ENCODE data around the gene SLCO4A1. TPM values are rescaled to one million over a fixed set of nuclear protein-coding genes. Genes with fewer than 3 reads are reported as not detected.

SLCO4A1 gene, protein sequence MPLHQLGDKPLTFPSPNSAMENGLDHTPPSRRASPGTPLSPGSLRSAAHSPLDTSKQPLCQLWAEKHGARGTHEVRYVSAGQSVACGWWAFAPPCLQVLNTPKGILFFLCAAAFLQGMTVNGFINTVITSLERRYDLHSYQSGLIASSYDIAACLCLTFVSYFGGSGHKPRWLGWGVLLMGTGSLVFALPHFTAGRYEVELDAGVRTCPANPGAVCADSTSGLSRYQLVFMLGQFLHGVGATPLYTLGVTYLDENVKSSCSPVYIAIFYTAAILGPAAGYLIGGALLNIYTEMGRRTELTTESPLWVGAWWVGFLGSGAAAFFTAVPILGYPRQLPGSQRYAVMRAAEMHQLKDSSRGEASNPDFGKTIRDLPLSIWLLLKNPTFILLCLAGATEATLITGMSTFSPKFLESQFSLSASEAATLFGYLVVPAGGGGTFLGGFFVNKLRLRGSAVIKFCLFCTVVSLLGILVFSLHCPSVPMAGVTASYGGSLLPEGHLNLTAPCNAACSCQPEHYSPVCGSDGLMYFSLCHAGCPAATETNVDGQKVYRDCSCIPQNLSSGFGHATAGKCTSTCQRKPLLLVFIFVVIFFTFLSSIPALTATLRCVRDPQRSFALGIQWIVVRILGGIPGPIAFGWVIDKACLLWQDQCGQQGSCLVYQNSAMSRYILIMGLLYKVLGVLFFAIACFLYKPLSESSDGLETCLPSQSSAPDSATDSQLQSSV
- total RNA-seq, result 10 to 100 TPM; 74.7 to 79.2 TPM

DNA sequence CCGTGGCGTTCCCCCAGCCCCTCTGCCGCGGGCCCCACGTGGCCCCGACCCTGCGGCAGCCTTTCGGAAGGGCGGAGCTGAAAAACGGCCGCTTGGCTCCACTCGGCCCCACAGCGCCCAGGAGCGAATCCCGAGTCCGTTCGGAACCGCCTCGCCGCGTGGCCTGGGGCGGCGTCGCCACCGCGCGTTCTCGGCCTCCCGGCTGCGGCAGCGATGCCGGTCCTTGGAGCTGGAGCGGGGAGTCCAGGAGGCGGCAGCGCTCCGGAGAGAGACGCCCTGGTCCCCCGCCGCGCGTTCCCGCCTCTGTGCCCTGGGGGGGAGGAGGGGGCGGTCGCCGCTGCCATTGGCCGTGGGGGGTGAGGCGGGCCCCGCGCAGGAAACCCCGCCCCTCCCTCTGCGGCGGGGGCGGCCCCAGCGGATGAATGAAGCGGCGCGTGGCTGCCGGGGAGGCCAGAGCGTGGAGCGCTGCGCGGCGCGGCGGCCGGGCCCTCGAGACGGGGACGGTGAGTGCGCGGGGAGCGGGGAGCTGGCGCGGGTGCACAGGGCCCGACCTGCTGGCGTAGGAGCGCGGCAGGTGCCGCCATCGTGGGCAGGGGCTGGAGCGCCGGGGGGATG lies at the start of gene SLCO4A1:
Gene SLCO4A1, plus strand, starts transcription at position 453 of the 615 bp plus-strand sequence. CDS start 13,952 bp downstream, outside the sequence.
- peak; percentile 90 for DNase-seq
- H3K4me3 Mint-ChIP-seq, result peak within 1 kb of the TSS; percentile 82
- H3K27ac Mint-ChIP-seq, result peak within 1 kb of the TSS; percentile 81
- H3K27me3 Mint-ChIP-seq, result peaks cover 19% of the 10 kb centered on the region
- H3K4me1 Mint-ChIP-seq, result peaks cover 39% of the 10 kb centered on the region
- peaks cover 18% of the 10 kb centered on the region for H3K36me3 Mint-ChIP-seq
- CTCF ChIA-PET, result interaction anchor here (0.9 to 4.3 kb wide), 9 partner anchors 9 to 166 kb away, joined by 3 to 30 read pairs (median 7); no protein-coding TSS in a partner anchor
- no peaks in the 10 kb centered on the region for H3K9me3 Mint-ChIP-seq (ENCODE audit: low read depth)
- peak; percentile 91 for ATAC-seq

GRCh38 chr20:62592506-62593177 lies 49.7 kb upstream of the SLCO4A1 start:
- DNase-seq (no peak), ATAC-seq (no peak)
- Mint-ChIP-seq H3K9me3 (ENCODE audit: low read depth) (no peaks in the 10 kb centered on the region), H3K27ac (no peak overlapping the region), H3K4me3 (no peak overlapping the region), H3K4me1 (peaks cover 2% of the 10 kb centered on the region), H3K27me3 (peaks cover 26% of the 10 kb centered on the region), H3K36me3 (no peaks in the 10 kb centered on the region)
- CTCF ChIA-PET, result interaction anchor here (1.3 kb wide), 1 partner anchor 25 kb away, joined by 3 read pairs; no protein-coding TSS in a partner anchor

DNA sequence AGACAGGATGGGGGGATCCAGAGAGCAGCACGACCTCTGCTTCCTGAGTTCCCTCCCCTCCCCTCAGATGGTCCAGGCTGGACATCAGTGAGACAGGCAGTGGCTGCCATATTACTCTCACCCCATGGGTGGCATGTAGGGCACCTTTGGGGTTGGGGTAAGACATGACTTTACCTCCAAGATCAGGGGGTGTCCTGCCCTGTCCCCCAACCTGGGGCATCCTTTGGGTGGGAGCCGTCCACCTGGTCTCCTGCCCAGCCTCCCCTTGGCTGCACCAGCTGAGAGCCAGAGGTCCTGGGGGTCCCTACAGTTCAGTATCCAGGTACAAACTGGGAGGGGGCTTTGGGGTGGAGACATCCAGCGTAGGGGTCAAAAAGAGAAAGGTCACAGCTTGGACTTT lies 48.7 kb upstream of the SLCO4A1 start:
- CTCF ChIA-PET, result interaction anchor here (1.3 kb wide), 1 partner anchor 24 kb away, joined by 3 read pairs; no protein-coding TSS in a partner anchor
- Mint-ChIP-seq H3K36me3 (no peaks in the 10 kb centered on the region), H3K27me3 (peaks cover 34% of the 10 kb centered on the region), H3K4me1 (peaks cover 8% of the 10 kb centered on the region), H3K4me3 (no peak overlapping the region), H3K9me3 (ENCODE audit: low read depth) (no peaks in the 10 kb centered on the region), H3K27ac (no peak overlapping the region)
- ATAC-seq, result no peak
- no peak for DNase-seq

DNA sequence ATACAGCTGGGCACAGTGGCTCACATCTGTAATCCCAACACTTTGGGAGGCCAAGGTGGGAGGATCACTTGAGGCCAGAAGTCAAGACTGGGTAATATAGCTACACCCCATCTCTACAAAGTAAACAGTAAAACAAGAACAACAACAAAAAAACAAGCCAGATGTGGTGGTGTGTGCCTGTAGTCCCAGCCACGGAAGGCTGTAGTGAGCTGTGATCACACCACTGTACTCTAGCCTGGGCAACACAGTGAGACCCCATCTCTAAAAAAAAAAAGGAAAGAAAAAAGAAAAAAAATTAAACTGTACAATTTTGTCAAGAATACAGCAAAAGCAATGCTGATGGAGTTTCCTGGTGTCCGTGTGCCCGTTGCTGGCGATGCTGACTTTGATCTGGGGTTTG lies 47.2 kb upstream of the SLCO4A1 start:
- Mint-ChIP-seq H3K4me3 (no peak overlapping the region), H3K27ac (no peak overlapping the region), H3K27me3 (peaks cover 36% of the 10 kb centered on the region), H3K36me3 (no peaks in the 10 kb centered on the region), H3K9me3 (ENCODE audit: low read depth) (no peaks in the 10 kb centered on the region), H3K4me1 (peaks cover 15% of the 10 kb centered on the region)
- no peak for ATAC-seq
- no peak for DNase-seq
- CTCF ChIA-PET, result no interaction called here

DNA sequence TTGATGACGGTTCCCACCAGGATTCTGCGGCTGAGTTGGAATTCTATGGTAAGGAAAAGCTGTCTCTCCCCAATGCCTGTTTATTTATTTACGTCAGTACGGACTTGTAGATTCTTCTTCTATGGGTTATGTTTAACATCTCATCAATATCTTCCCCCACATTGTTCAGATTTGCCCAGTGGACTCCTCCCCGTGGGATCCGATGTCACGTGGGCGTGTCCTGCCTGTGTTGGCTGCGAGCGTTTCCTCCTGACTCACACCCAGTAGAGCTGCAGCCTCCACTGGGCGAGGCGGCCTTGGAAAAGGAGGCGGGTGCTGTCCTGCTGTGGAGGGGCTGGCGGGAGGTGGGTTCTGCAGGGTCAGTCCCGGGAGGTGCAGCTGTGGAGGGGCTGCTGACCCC lies 46.8 kb upstream of the SLCO4A1 start:
- CTCF ChIA-PET, result no interaction called here
- peaks cover 15% of the 10 kb centered on the region for H3K4me1 Mint-ChIP-seq
- no peak overlapping the region for H3K27ac Mint-ChIP-seq
- no peaks in the 10 kb centered on the region for H3K36me3 Mint-ChIP-seq
- no peak overlapping the region for H3K4me3 Mint-ChIP-seq
- DNase-seq (no peak), ATAC-seq (no peak)
- H3K9me3 Mint-ChIP-seq (ENCODE audit: low read depth), result no peaks in the 10 kb centered on the region
- H3K27me3 Mint-ChIP-seq, result peaks cover 39% of the 10 kb centered on the region

GRCh38 chr20:62596486-62596885 lies 45.8 kb upstream of the SLCO4A1 start:
- Mint-ChIP-seq H3K36me3 (peaks cover 2% of the 10 kb centered on the region), H3K9me3 (ENCODE audit: low read depth) (no peaks in the 10 kb centered on the region), H3K4me1 (peaks cover 17% of the 10 kb centered on the region), H3K4me3 (no peak overlapping the region), H3K27me3 (peaks cover 49% of the 10 kb centered on the region), H3K27ac (no peak overlapping the region)
- DNase-seq (no peak), ATAC-seq (no peak)
- CTCF ChIA-PET, result no interaction called here

DNA sequence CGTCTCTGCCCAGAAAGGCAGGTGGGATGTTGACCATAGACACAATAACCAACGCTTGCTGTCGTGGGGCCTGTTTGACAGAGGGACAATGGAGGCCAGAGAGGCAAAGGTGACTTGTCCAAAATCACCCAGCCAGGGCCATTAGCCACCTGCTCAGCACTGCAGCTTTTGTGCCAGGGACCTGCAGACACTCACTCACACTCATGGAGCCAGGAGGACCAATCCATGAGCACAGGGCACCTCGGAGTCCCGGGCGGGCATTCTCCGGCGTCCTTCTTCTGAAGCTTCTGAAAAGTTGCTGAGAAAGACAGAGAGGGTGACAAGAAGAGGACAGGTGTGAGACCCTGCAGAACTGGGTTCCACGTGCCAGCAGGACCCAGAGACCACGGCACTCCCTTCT lies 45.4 kb upstream of the SLCO4A1 start:
- Mint-ChIP-seq H3K36me3 (peaks cover 2% of the 10 kb centered on the region), H3K4me1 (peaks cover 21% of the 10 kb centered on the region), H3K4me3 (no peak overlapping the region), H3K9me3 (ENCODE audit: low read depth) (no peaks in the 10 kb centered on the region), H3K27ac (no peak overlapping the region), H3K27me3 (peaks cover 50% of the 10 kb centered on the region)
- DNase-seq (no peak), ATAC-seq (no peak)
- CTCF ChIA-PET, result interaction anchor here (1.3 to 2.1 kb wide), 2 partner anchors 20 to 211 kb away, joined by 3 to 4 read pairs; no protein-coding TSS in a partner anchor

- CTCF ChIA-PET, result interaction anchor here (1.3 to 2.1 kb wide), 2 partner anchors 19 to 211 kb away, joined by 3 to 4 read pairs; no protein-coding TSS in a partner anchor
- H3K4me1 Mint-ChIP-seq, result peaks cover 28% of the 10 kb centered on the region
- ATAC-seq, result no peak
- no peak overlapping the region for H3K4me3 Mint-ChIP-seq
- H3K36me3 Mint-ChIP-seq, result peaks cover 2% of the 10 kb centered on the region
- H3K9me3 Mint-ChIP-seq (ENCODE audit: low read depth), result no peaks in the 10 kb centered on the region
- H3K27me3 Mint-ChIP-seq, result peaks cover 56% of the 10 kb centered on the region
- no peak overlapping the region for H3K27ac Mint-ChIP-seq
- DNase-seq, result no peak
Measured at GRCh38 chr20:62597416-62598115, 44.7 kb upstream of the SLCO4A1 start.

DNA sequence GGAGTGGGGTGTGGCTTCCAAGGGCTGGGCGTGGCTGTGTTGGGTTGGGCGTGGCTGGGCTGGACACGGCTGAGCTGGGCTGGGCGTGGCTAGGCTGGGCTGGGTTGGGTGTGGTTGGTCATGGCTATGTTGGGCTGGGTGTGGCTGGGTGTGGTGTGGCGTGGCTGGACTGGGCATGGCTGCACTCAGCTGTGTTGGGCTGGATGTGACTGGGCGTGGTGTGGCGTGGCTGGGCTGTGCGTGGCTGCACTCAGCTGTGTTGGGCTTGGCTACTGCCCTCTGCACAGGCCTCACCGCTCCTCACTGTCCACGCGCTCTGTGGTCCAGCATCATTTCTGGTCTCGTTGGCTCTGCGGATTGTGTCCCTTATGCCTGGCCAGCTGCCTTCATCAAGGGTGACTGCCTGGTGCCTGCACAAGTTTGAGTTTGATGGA lies 43.5 kb upstream of the SLCO4A1 start:
- H3K4me1 Mint-ChIP-seq, result peaks cover 39% of the 10 kb centered on the region
- CTCF ChIA-PET, result interaction anchor here (0.9 to 2.1 kb wide), 2 partner anchors 25 to 210 kb away, joined by 3 to 4 read pairs; no protein-coding TSS in a partner anchor

DNA sequence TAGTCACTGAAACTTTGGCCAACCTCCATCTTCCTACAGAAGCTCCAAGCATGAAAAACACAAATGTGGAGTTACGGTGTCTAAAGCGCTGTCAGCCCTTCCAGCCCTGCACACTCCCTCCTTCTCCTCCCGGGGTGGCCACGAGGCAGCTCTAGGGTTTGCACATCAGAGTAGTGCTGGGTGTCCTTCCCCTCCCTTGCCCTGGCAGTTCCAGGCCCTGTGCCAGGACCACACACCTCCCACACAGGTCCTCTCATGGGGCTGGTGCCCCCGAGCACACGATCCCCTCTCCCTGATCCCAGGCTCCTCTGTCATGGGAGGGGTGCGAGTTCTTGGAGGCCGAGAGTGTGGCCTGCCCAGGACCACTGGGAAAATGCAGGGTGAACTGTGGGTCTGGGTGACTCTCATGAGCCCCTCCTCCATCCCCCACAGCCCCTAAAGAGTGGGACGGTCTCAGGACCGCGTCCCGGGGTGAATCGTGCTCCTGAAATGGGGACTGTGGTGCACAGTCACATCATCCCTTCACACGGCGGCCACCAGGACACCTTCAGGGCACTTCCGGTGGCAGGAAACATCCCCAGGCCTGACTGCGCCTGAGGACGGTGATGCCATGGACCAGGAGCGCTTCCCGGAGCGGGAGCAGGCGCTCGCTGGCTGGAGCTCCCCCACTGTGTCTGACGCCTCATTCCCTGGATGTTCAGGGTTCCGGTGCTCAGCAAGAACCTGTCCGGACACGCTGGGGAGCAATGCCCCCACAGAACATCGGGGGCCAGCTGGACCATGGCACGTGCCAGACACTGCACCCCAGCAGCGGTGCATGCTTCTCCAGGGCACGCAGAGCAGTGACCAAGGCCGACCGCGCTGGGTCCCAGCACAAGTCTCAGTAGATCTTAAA lies 42.8 kb upstream of the SLCO4A1 start:
- DNase-seq, result no peak
- CTCF ChIA-PET, result interaction anchor here (0.9 kb wide), 1 partner anchor 24 kb away, joined by 3 read pairs; no protein-coding TSS in a partner anchor
- no peak for ATAC-seq
- H3K4me3 Mint-ChIP-seq, result no peak overlapping the region
- no peak overlapping the region for H3K27ac Mint-ChIP-seq
- H3K27me3 Mint-ChIP-seq, result peaks cover 53% of the 10 kb centered on the region
- H3K4me1 Mint-ChIP-seq, result peaks cover 45% of the 10 kb centered on the region
- peaks cover 2% of the 10 kb centered on the region for H3K36me3 Mint-ChIP-seq
- H3K9me3 Mint-ChIP-seq (ENCODE audit: low read depth), result no peaks in the 10 kb centered on the region

More for the DNA sequence above, 43.5 kb upstream of the SLCO4A1 start:
- ATAC-seq, result no peak
- DNase-seq, result peak; percentile 52
- Mint-ChIP-seq H3K36me3 (peaks cover 2% of the 10 kb centered on the region), H3K9me3 (ENCODE audit: low read depth) (no peaks in the 10 kb centered on the region), H3K27ac (no peak overlapping the region), H3K27me3 (peaks cover 56% of the 10 kb centered on the region), H3K4me3 (no peak overlapping the region)

GRCh38 chr20:62601172-62601571 lies 41.1 kb upstream of the SLCO4A1 start:
- Mint-ChIP-seq H3K4me1 (peaks cover 59% of the 10 kb centered on the region), H3K4me3 (no peak overlapping the region), H3K27me3 (peaks cover 41% of the 10 kb centered on the region), H3K36me3 (peaks cover 2% of the 10 kb centered on the region), H3K9me3 (ENCODE audit: low read depth) (no peaks in the 10 kb centered on the region), H3K27ac (no peak overlapping the region)
- ATAC-seq, result no peak
- CTCF ChIA-PET, result interaction anchor here (1.0 to 2.1 kb wide), 3 partner anchors 16 to 101 kb away, joined by 4 to 10 read pairs (median 5); no protein-coding TSS in a partner anchor
- no peak for DNase-seq

All from activated CD8-positive, alpha-beta memory T cell treated with anti-CD3 and anti-CD28 coated beads, Interleukin-2, amount 10 ng/mL, durations not matched to agents 7 days and 5 days (primary cell).